NCI-H1105 treated with DMSO at 0.1 percent for 48 hours (cell line): ENCODE measurements around the gene PTPRR.

Source experiments
- DNase-seq: peaks from one replicate; lab custom pipeline; 2025; lab: John Stamatoyannopoulos, UW

The PTPRR gene

GRCh38 chr12:70920251-70920851 is at the start of gene PTPRR:
PTPRR (minus strand) TSS chr12:70920738; CDS start chr12:70920390, 348 bp downstream.
- DNase-seq: peak; percentile 54

GRCh38 chr12:70966996-70967790 is 46.7 kb upstream of the PTPRR start:
- DNase-seq: no peak

GRCh38 chr12:70966046-70966445 is 45.5 kb upstream of the PTPRR start:
- DNase-seq: no peak

- no peak for DNase-seq
Measured at GRCh38 chr12:70964867-70965510, 44.5 kb upstream of the PTPRR start.

GRCh38 chr12:70963081-70963660 is 42.6 kb upstream of the PTPRR start:
- no peak for DNase-seq

GRCh38 chr12:70962226-70962794 is 41.8 kb upstream of the PTPRR start:
- no peak for DNase-seq

GRCh38 chr12:70960484-70960883 is 39.9 kb upstream of the PTPRR start:
- no peak for DNase-seq

- no peak for DNase-seq
Measured at GRCh38 chr12:70955415-70955814, 34.9 kb upstream of the PTPRR start.

GRCh38 chr12:70950451-70950850 is 29.9 kb upstream of the PTPRR start:
- DNase-seq: no peak

- DNase-seq: no peak
Measured at GRCh38 chr12:70948976-70949336, 28.4 kb upstream of the PTPRR start.

- DNase-seq: no peak
Measured at GRCh38 chr12:70948236-70948975, 27.9 kb upstream of the PTPRR start.

- no peak for DNase-seq
Measured at GRCh38 chr12:70936203-70936813, 15.8 kb upstream of the PTPRR start.

- no peak for DNase-seq
Measured at GRCh38 chr12:70933133-70933532, 12.6 kb upstream of the PTPRR start.

GRCh38 chr12:70929029-70929428 is 8.5 kb upstream of the PTPRR start:
- no peak for DNase-seq

GRCh38 chr12:70928071-70928470 is 7.5 kb upstream of the PTPRR start:
- DNase-seq: no peak

GRCh38 chr12:70927356-70927755 is 6.8 kb upstream of the PTPRR start:
- DNase-seq: no peak

- DNase-seq: no peak
Measured at GRCh38 chr12:70925539-70925938, 5.0 kb upstream of the PTPRR start.

- DNase-seq: no peak
Measured at GRCh38 chr12:70920891-70921290, 353 bp upstream of the PTPRR start.

GRCh38 chr12:70919597-70920035 is 922 bp downstream of the PTPRR start:
- no peak for DNase-seq

GRCh38 chr12:70919176-70919575 is 1.4 kb downstream of the PTPRR start:
- DNase-seq: no peak

- peak; percentile 14 for DNase-seq
Measured at GRCh38 chr12:70918321-70918720, 2.2 kb downstream of the PTPRR start.
